Activated B cell treated with CpG ODN at 0.5 μM for 24 hours (primary cell): ENCODE data around the gene ZNF584. TPM values are rescaled to one million over a fixed set of nuclear protein-coding genes. Genes with fewer than 3 reads are reported as not detected.

Experiments
- ATAC-seq: fragments of 200-7000 bp; cut with Tn5 transposase; one replicate; pipeline ENCODE4 v1.10.0; 2021; ENCODE audit warnings: low read depth, mild to moderate bottlenecking, moderate library complexity
- CTCF ChIA-PET: fragments of 350-600 bp; sonication (Branson Sonifier 250); formaldehyde crosslinking; loops from one replicate; lab custom pipeline; 2021; ENCODE audit warnings: antibody characterized with exemption; lab: Charles Lee
- POLR2A ChIA-PET: fragments of 350-600 bp; sonication (Branson Sonifier 250); formaldehyde crosslinking; loops from one replicate; lab custom pipeline; 2021; ENCODE audit warnings: antibody characterized with exemption; lab: Charles Lee
- DNase-seq: peaks from one replicate; pipeline ENCODE4 v3.0.0; 2022
- H3K27ac Mint-ChIP-seq: one replicate; pipeline ENCODE4 v1.8.0; 2020; ENCODE audit warnings: mixed read lengths
- H3K27me3 Mint-ChIP-seq: one replicate; pipeline ENCODE4 v1.8.0; 2021; ENCODE audit warnings: mixed read lengths
- H3K36me3 Mint-ChIP-seq: one replicate; pipeline ENCODE4 v1.8.0; 2021; ENCODE audit warnings: low read depth, mixed read lengths
- H3K4me1 Mint-ChIP-seq: one replicate; pipeline ENCODE4 v1.8.0; 2021; ENCODE audit warnings: mixed read lengths
- H3K4me3 Mint-ChIP-seq: one replicate; pipeline ENCODE4 v1.8.0; 2020; ENCODE audit warnings: mild to moderate bottlenecking, mixed read lengths
- H3K9me3 Mint-ChIP-seq: one replicate; pipeline ENCODE4 v1.8.0; 2020; ENCODE audit warnings: mixed read lengths
- CTCF ChIP-seq: fragments of 200-600 bp; IDR thresholded peaks from one replicate; pipeline ENCODE4 v1.8.0; 2022; ENCODE audit warnings: antibody characterized with exemption, mild to moderate bottlenecking
- intact Hi-C: fragments of 100-400 bp; cut with micrococcal nuclease; formaldehyde crosslinking; loops from one replicate; pipeline ENCODE4 v1.15.1; 2024
- total RNA-seq: library from RNA; stranded (reverse); gene quantifications from 2 replicates; pipeline ENCODE4 v1.2.3, GENCODE V29; 2022

The ZNF584 gene
- total RNA-seq, 1 donor from 2014 or later = 9.6 TPM

DNA sequence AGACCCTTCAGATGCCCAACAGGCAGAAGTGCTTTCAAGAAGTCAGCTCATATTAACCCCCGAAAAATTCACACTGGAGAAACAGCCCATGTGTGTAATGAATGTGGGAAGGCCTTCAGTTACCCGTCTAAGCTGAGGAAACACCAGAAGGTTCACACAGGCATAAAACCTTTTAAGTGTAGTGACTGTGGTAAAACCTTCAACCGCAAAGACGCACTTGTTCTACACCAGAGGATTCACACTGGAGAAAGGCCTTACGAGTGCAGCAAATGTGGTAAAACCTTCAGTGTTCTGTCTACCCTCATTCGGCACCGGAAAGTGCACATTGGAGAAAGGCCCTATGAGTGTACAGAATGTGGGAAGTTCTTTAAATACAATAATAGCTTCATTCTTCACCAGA lies 8.6 kb downstream of the ZNF584 start:
- DNase-seq (no peak), ATAC-seq (no peak)
- H3K4me1 Mint-ChIP-seq = no peaks in the 10 kb centered on the region
- no peak overlapping the region for H3K4me3 Mint-ChIP-seq
- H3K27me3 Mint-ChIP-seq = no peaks in the 10 kb centered on the region
- no peaks in the 10 kb centered on the region for H3K9me3 Mint-ChIP-seq
- ChIA-PET CTCF (no interaction called here), POLR2A (interaction anchor here (0.6 to 1.2 kb wide), 3 partner anchors 23 to 55 kb away, joined by 3 to 6 read pairs (median 3); partner anchors contain the start of genes ZNF132 and ZNF324B)
- TF ChIP-seq CTCF = no peak
- no peak overlapping the region for H3K27ac Mint-ChIP-seq
- intact Hi-C loops = no loop called here
- H3K36me3 Mint-ChIP-seq = peaks cover 38% of the 10 kb centered on the region

- H3K27ac Mint-ChIP-seq = no peak overlapping the region
- no peak for ATAC-seq
- H3K36me3 Mint-ChIP-seq = peaks cover 29% of the 10 kb centered on the region
- CTCF ChIA-PET = no interaction called here
- H3K27me3 Mint-ChIP-seq = no peaks in the 10 kb centered on the region
- no peak for DNase-seq
- intact Hi-C loops = no loop called here
- POLR2A ChIA-PET = no interaction called here
- H3K9me3 Mint-ChIP-seq = peaks cover 36% of the 10 kb centered on the region
- H3K4me1 Mint-ChIP-seq = no peaks in the 10 kb centered on the region
- H3K4me3 Mint-ChIP-seq = no peak overlapping the region
- TF ChIP-seq CTCF = no peak
Measured at GRCh38 chr19:58428617-58429016, 20.2 kb downstream of the ZNF584 start.

DNA sequence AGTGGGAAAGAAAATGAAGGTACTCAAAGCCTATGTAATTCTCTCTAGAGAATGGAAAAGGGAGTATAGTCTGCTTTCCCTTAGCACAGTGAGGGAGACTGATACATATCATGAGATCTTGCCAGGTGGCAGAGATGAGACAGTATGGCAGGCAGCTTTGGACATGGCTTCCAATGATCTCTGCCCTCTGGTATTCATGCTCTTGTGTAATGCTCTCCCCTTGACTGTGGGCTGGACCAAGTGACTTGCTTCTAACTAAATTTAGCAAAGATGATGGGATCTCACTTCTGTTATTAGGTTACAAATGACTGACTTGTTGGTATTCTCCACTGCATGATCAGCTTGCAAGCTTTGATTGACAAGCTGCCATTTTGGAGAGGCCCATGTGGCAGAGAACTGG lies 21.3 kb downstream of the ZNF584 start:
- DNase-seq (no peak), ATAC-seq (no peak)
- Mint-ChIP-seq H3K4me3 (no peak overlapping the region), H3K27me3 (no peaks in the 10 kb centered on the region), H3K4me1 (no peaks in the 10 kb centered on the region), H3K9me3 (peaks cover 41% of the 10 kb centered on the region), H3K27ac (no peak overlapping the region), H3K36me3 (peaks cover 40% of the 10 kb centered on the region)
- ChIA-PET POLR2A (no interaction called here), CTCF (no interaction called here)
- TF ChIP-seq CTCF = no peak
- intact Hi-C loops = no loop called here

- H3K27me3 Mint-ChIP-seq = no peaks in the 10 kb centered on the region
- peaks cover 7% of the 10 kb centered on the region for H3K4me1 Mint-ChIP-seq
- ATAC-seq = no peak
- no peak for DNase-seq
- H3K36me3 Mint-ChIP-seq = peaks cover 80% of the 10 kb centered on the region
- CTCF ChIA-PET = no interaction called here
- intact Hi-C loops = no loop called here
- no peak for TF ChIP-seq CTCF
- peaks cover 53% of the 10 kb centered on the region for H3K9me3 Mint-ChIP-seq
- POLR2A ChIA-PET = no interaction called here
- no peak overlapping the region for H3K27ac Mint-ChIP-seq
- no peak overlapping the region for H3K4me3 Mint-ChIP-seq
Measured at GRCh38 chr19:58434217-58434616, 25.8 kb downstream of the ZNF584 start.

GRCh38 chr19:58439576-58440554 lies 31.4 kb downstream of the ZNF584 start, which contains the start of gene ZNF132:
ZNF132 (minus strand) TSS chr19:58440153; CDS start chr19:58439821, 332 bp downstream.
- ATAC-seq (peak; percentile 97), DNase-seq (peak; percentile 88)
- H3K27ac Mint-ChIP-seq = peak within 1 kb of the TSS; percentile 97
- CTCF ChIA-PET = interaction anchor here (1.2 kb wide), 1 partner anchor 81 kb away, joined by 4 read pairs; the partner anchor contains the start of gene ZBTB45
- peaks cover 42% of the 10 kb centered on the region for H3K9me3 Mint-ChIP-seq
- peak within 1 kb of the TSS; percentile 96 for H3K4me3 Mint-ChIP-seq
- POLR2A ChIA-PET = interaction anchor here (0.5 to 2.2 kb wide), 24 partner anchors 11 to 694 kb away, joined by 3 to 19 read pairs (median 4); partner anchors contain the start of genes CHMP2A, UBE2M, ZBTB45 and ZNF324B
- H3K4me1 Mint-ChIP-seq = peaks cover 20% of the 10 kb centered on the region
- TF ChIP-seq CTCF = no peak
- intact Hi-C loops = loop anchor here (1.0 to 2.0 kb wide), 14 partner anchors 11 to 135 kb away; partner anchors contain the start of genes ERVK3-1, MZF1, RPS5 and ZBTB45
- H3K27me3 Mint-ChIP-seq = peaks cover 4% of the 10 kb centered on the region
- peaks cover 51% of the 10 kb centered on the region for H3K36me3 Mint-ChIP-seq
